ENCODE data around the gene KCNG1.

KCNG1 gene

GRCh38 chr20:50957798-50958614, 64.9 kb downstream of the KCNG1 start, which contains the start of gene DPM1:
Gene DPM1 (minus strand): TSS chr20:50958532. CDS start chr20:50958523, 9 bp downstream.
- DNase-seq (ENCODE audit: low spot score), result peak; percentile 85
- TF ChIP-seq CTCF (IDR thresholded peaks at IDR 0.05; ENCODE audit: extremely low read depth, missing control alignments), result no peak

GRCh38 chr20:50957276-50957675, 65.6 kb downstream of the KCNG1 start:
- DNase-seq (ENCODE audit: low spot score), result no peak
- TF ChIP-seq CTCF (IDR thresholded peaks at IDR 0.05; ENCODE audit: extremely low read depth, missing control alignments), result no peak

GRCh38 chr20:50953821-50954220, 69.1 kb downstream of the KCNG1 start:
- no peak for DNase-seq (ENCODE audit: low spot score)
- TF ChIP-seq CTCF (IDR thresholded peaks at IDR 0.05; ENCODE audit: extremely low read depth, missing control alignments), result no peak
